K562 (cell line): ENCODE measurements around the gene TLK2. TPM values are rescaled to one million over a fixed set of nuclear protein-coding genes. Genes with fewer than 3 reads are reported as not detected.

ENCODE experiments used
- ATAC-seq: fragments of 200-7000 bp; cut with Tn5 transposase; 3 replicates; pipeline ENCODE4 v1.9.1; 2020; ENCODE audit warnings: moderate library complexity
- BruUV-seq: library from RNA; stranded (reverse); fragments of 400-500 nt; replicated peaks from 2 replicates; lab custom pipeline; 2021; lab: Mats Ljungman, UMichigan
- CTCF ChIA-PET: fragments of 300-600 bp; formaldehyde crosslinking; extraction: SDS; loops from one replicate; lab custom pipeline; 2021; ENCODE audit warnings: low intra/inter-chr PET ratio; lab: Yijun Ruan, JAX
- POLR2A ChIA-PET: fragments of 300-600, 350-650 bp; sonication (Branson Sonifier 250); formaldehyde crosslinking; extraction: SDS; loops from one replicate; lab custom pipeline; 2021; ENCODE audit warnings: antibody characterized with exemption, inconsistent platforms; lab: Yijun Ruan, JAX
- DNase-seq, 4 experiments: peaks; one replicate each; pipeline versions ENCODE4 v3.0.0 to v3.0.0-alpha.2; 2011 to 2018; ENCODE audit warnings: low spot score in 3 of 4, mixed read lengths in 3 of 4; ENCODE audit errors: extremely low read depth in 1 of 4
- FAIRE-seq: peaks from 2 replicates; lab custom pipeline; 2011; peaks lifted over from hg19 to GRCh38; lab: Jason Lieb, UNC
- H2AFZ ChIP-seq: 2 replicates; pipeline ENCODE4 v1.6.0; 2011; ENCODE audit warnings: low read depth, low read length, control low read depth, inconsistent platforms
- H3K27ac ChIP-seq: fragments of 200-600 bp; 3 replicates; pipeline ENCODE4 v1.8.0; 2011; ENCODE audit warnings: low read depth, mild to moderate bottlenecking, control low read depth, inconsistent platforms, low read length, moderate library complexity, mixed read lengths; ENCODE audit errors: extremely low read depth
- H3K27me3 ChIP-seq, 2 experiments: fragments of 300-600 bp in 1 of 2; 2 replicates in 1 of 2; 3 replicates in 1 of 2; pipeline versions ENCODE4 v1.6.0 to v1.8.0; 2011; ENCODE audit warnings: inconsistent platforms in 2 of 2, low read length in 2 of 2, mild to moderate bottlenecking in 1 of 2, mixed read lengths in 1 of 2, moderate library complexity in 1 of 2; ENCODE audit not compliant: control insufficient read depth in 2 of 2, insufficient read depth in 2 of 2
- H3K36me3 ChIP-seq: fragments of 300-600 bp; 3 replicates; pipeline ENCODE4 v1.8.0; 2011; ENCODE audit warnings: mild to moderate bottlenecking, low read length, inconsistent platforms; ENCODE audit not compliant: control insufficient read depth, insufficient read depth
- H3K4me1 ChIP-seq, 2 experiments: fragments of 200-600 bp in 1 of 2; replicated peaks in 1 of 2; 2 replicates in 1 of 2; 3 replicates in 1 of 2; pipeline versions ENCODE4 v1.5.1 to v1.8.0; 2011; ENCODE audit warnings: inconsistent platforms in 2 of 2, low read length in 2 of 2, mild to moderate bottlenecking in 1 of 2, mixed read lengths in 1 of 2, moderate library complexity in 1 of 2; ENCODE audit not compliant: control insufficient read depth in 2 of 2, insufficient read depth in 2 of 2
- H3K4me2 ChIP-seq: 2 replicates; pipeline ENCODE4 v1.6.1; 2011; ENCODE audit warnings: low read length, control low read depth, inconsistent platforms, mixed read lengths; ENCODE audit not compliant: insufficient read depth
- H3K4me3 ChIP-seq: fragments of 200-600 bp; sonication (generic), shearing (Covaris generic); 2 replicates; pipeline ENCODE4 v1.5.1; 2016; ENCODE audit warnings: control low read depth, inconsistent platforms
- H3K79me2 ChIP-seq: fragments of 200-600 bp; 3 replicates; pipeline ENCODE4 v1.8.0; 2011; ENCODE audit warnings: low read length, inconsistent platforms; ENCODE audit not compliant: control insufficient read depth, insufficient read depth
- H3K9ac ChIP-seq, 2 experiments: 2 replicates each; pipeline versions ENCODE4 v1.6.0 to v1.6.1; 2011; ENCODE audit warnings: low read depth in 2 of 2, low read length in 2 of 2, control low read depth in 1 of 2, inconsistent platforms in 1 of 2, mild to moderate bottlenecking in 1 of 2, mixed read lengths in 1 of 2; ENCODE audit not compliant: insufficient read depth in 1 of 2
- H3K9me1 ChIP-seq: one replicate; pipeline ENCODE4 v1.6.0; 2011; ENCODE audit warnings: inconsistent platforms, mild to moderate bottlenecking, low read length, moderate library complexity; ENCODE audit not compliant: control insufficient read depth, insufficient read depth
- H3K9me3 ChIP-seq: replicated peaks from 2 replicates; pipeline ENCODE4 v1.5.1; 2011; ENCODE audit warnings: low read depth, low read length, inconsistent platforms; ENCODE audit not compliant: control insufficient read depth, insufficient read depth
- H4K20me1 ChIP-seq: replicated peaks from 2 replicates; pipeline ENCODE4 v1.6.1; 2011; ENCODE audit warnings: low read length, inconsistent platforms, mixed read lengths; ENCODE audit not compliant: control insufficient read depth, insufficient read depth
- HDGF ChIP-seq: fragments of 450-650 bp; IDR thresholded peaks from 2 replicates; pipeline ENCODE4 v1.6.1; 2016
- NCOR1 ChIP-seq: fragments of 450-650 bp; IDR thresholded peaks from 2 replicates; pipeline ENCODE4 v1.6.1; 2016; ENCODE audit warnings: mild to moderate bottlenecking, moderate library complexity
- NKRF ChIP-seq: fragments of 450-650 bp; IDR thresholded peaks from 2 replicates; pipeline ENCODE4 v1.6.1; 2016; ENCODE audit warnings: borderline replicate concordance
- RBM25 ChIP-seq: fragments of 200-400 bp; formaldehyde crosslinking; IDR thresholded peaks from 2 replicates; pipeline ENCODE4 v1.6.1; 2018; ENCODE audit warnings: low read length, low read depth, moderate library complexity; ENCODE audit not compliant: severe bottlenecking
- ZFX ChIP-seq: sonication (generic); formaldehyde crosslinking; IDR thresholded peaks from 2 replicates; pipeline ENCODE4 v1.8.0; 2022; ENCODE audit warnings: mild to moderate bottlenecking, missing genetic modification reagents, moderate library complexity
- ZNF124 ChIP-seq: sonication (generic); formaldehyde crosslinking; IDR thresholded peaks from 2 replicates; pipeline ENCODE4 v1.8.1; 2022; ENCODE audit warnings: missing genetic modification reagents
- WGBS: fragments of 100-300 bp; shearing (Covaris generic); methylation state at CpG from one replicate; pipeline ENCODE4 v1.1.6; 2016; ENCODE audit warnings: low coverage, mixed read lengths; ENCODE audit not compliant: insufficient coverage; ENCODE audit errors: missing lambda C conversion rate; 5-methylcytosine and 5-hydroxymethylcytosine counted together
- in situ Hi-C: fragments of 300-500 bp; cut with MboI; formaldehyde crosslinking; loops from 4 replicates; pipeline ENCODE4 v1.15.0; 2018; ENCODE audit warnings: inconsistent platforms, mixed read lengths
- intact Hi-C: fragments of 100-400 bp; cut with micrococcal nuclease; formaldehyde crosslinking; loops from 2 replicates; pipeline ENCODE4 v1.14.2; 2022
- polyA plus RNA-seq, 8 experiments: library from polyadenylated mRNA; depleted of rRNA in 4 of 8; stranded (reverse) in 5 of 8; unstranded in 3 of 8; fragments of >200 nt; fragmentation: Nextera tagmentation in 2 of 8; fragmentation: Illumina TruSeq in 1 of 8; extraction: Ambion mirVana in 2 of 8; extraction: Trizol in 1 of 8; gene quantifications; 2 replicates each; pipeline versions ENCODE4 v1.2.1 to v1.2.3, GENCODE V29; 2011 to 2014; ENCODE audit warnings: inconsistent platforms in 1 of 8, missing spikeins in 1 of 8
- total RNA-seq, 7 experiments: library from RNA; depleted of rRNA in 6 of 7; stranded (reverse); fragments of >200 nt in 6 of 7; fragmentation: Illumina TruSeq in 2 of 7; extraction: Trizol in 2 of 7; gene quantifications; 2 replicates each; pipeline versions ENCODE4 v1.2.1 to v1.2.3, GENCODE V29; 2011 to 2021; ENCODE audit warnings: low replicate concordance in 1 of 7

TLK2 gene
- total and polyA plus RNA-seq, 9 of the 15 experiments (the other 6 are each of a cell fraction or from before 2014, with no cell fraction given) = 10.1 to 51.9 (median 32.4) TPM

- POLR2A ChIA-PET = interaction anchor here (0.7 to 1.7 kb wide), 3 partner anchors 10 to 1624 kb away, joined by 3 to 5 read pairs (median 3); no protein-coding TSS in a partner anchor
- no peak overlapping the region for H3K27ac ChIP-seq
- no peak for DNase-seq
- ATAC-seq = no peak
- BruUV-seq = no TSS peak
- CTCF ChIA-PET = no interaction called here
- H2AFZ ChIP-seq = no peak overlapping the region
- H3K9ac ChIP-seq = no peak overlapping the region; a peak in 1 of 4 replicates
- TF ChIP-seq ZNF124 (CRISPR knock-in tag) (no peak), NKRF (no peak), HDGF (no peak), ZFX (CRISPR knock-in tag) (no peak), NCOR1 (no peak), RBM25 (no peak)
- no peaks in the 10 kb centered on the region for H3K9me1 ChIP-seq
- in situ Hi-C loops = no loop called here
- H3K4me3 ChIP-seq = no peak overlapping the region
- H3K36me3 ChIP-seq = no peaks in the 10 kb centered on the region
- H3K4me1 ChIP-seq = peaks cover 17 to 23% of the 10 kb centered on the region in 2 experiments
- no peak overlapping the region for H3K4me2 ChIP-seq
- FAIRE-seq = no peak
- WGBS = 28% methylated on average over 6 of the region's 6 CpGs
- H3K79me2 ChIP-seq = no peaks in the 10 kb centered on the region
- intact Hi-C loops = no loop called here
- H4K20me1 ChIP-seq = 0 out of 2 replicates have a peak, but pooled peaks cover 5% of the 10 kb centered on the region
- H3K9me3 ChIP-seq = no peaks in the 10 kb centered on the region
- peaks cover 3 to 19% of the 10 kb centered on the region in 2 experiments; a peak in 2 of 5 replicates for H3K27me3 ChIP-seq
These were observed 170.3 kb downstream of the TLK2 start for GRCh38 chr17:62648956-62649294.
